Activated CD4-positive, alpha-beta T cell treated with anti-CD3 and anti-CD28 coated beads for 1 hour (primary cell): ENCODE measurements around the gene CCL17.
"Not testable (repeated sequence)": the region's sequence is repeated elsewhere in the genome, so short reads cannot be mapped to it uniquely, and the experiment has no call there.

Source experiments
- DNase-seq: peaks from one replicate; pipeline ENCODE4 v3.0.0-alpha.2; 2020

Gene CCL17

DNA sequence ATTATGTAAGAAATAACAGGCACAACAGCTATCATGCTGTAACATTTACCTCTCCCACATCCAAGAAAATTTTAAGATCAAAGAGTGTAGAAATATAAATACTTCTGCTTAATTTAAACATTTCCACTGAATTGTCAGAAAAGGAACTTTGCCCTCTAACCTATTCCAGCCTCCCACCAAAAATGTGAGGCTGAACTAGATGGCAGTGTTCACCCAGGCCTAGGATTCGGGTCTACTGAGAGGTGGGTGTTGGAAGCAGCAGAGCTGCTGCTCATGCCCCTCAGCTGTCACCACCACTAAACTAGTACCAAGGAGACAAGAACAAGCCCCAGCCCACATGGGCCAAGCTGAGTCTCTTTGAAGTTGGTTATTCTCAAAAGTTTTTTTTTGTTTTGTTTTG is 31.3 kb downstream of the CCL17 start:
- no peak for DNase-seq

DNA sequence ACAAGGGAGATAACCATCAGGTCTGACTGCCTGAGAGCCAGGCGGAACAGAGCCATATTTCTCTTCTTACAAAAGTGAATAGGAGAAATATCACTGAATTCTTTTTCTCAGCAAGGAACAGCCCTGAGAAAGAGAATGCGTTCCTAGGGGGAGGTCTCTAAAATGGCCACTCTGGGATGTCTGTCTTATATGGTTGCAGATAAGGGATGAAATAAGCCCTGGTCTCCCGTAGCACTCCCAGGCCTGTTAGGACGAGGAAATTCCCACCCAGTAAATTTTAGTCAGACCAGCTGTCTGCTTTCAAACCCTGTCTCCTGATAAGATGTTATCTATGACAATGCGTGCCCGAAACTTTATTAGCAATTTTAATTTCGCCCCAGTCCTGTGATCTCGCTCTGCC is 35.4 kb downstream of the CCL17 start:
- DNase-seq: not testable (repeated sequence)

- not testable (repeated sequence) for DNase-seq
These were observed 36.0 kb downstream of the CCL17 start for GRCh38 chr16:57440551-57440950.

- DNase-seq: no peak
These were observed 40.1 kb downstream of the CCL17 start for GRCh38 chr16:57444711-57445110.

DNA sequence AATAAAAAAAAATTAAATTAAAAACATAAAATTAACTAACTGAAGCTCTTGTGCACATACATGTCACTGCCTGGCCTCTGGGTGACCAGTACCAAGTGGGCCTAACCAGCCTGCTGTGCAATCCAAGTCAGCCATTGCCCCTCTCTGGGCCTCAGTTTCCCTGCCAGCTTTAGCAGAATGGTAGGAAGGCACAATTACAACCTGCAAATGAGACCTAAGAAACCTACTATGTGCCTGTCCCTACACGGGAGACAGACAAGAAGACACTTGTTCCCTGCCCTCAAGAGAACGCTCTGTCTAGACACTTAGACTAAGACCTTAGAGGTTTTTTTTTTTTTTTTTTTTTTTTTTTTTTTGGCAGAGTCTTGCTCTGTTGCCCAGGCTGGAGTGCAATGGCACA is 40.9 kb downstream of the CCL17 start:
- DNase-seq: no peak

DNA sequence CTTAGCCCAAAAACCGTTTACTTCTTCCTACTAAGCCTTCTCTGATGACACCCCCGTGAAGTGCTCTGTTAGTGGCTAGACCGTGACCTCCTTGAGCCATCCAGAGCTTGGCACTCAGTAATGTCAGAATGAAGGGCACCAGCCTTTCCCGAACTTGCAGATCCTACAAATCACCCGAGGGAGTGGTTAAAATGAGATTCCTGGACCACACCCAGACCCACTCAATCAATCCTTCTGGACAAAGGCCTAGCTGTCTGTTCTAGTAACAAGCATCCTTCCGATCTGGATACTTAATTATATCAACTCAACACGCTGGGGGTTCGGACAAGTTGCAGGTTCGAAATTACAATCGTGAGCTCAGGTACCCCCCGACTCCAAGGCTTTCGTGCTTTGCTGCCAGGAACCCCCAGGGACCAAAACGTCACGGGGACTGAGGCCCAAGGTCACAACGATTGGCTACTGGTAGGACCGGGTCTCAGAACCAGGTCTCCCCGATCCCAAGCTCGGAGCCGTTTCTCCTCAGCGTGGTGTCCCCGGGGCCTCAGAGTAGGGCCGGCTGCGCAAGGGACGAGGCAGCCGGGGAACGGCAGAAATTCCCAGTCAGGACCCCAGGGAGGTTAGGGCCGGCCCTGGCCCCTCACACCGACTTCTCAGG is 42.1 kb downstream of the CCL17 start:
- DNase-seq: no peak

GRCh38 chr16:57447186-57447962 is 42.8 kb downstream of the CCL17 start, which contains the start of the genes CIAPIN1 and COQ9:
CIAPIN1 (minus strand) TSS chr16:57447385; CDS start chr16:57440928, 6,457 bp downstream.
COQ9 (plus strand) TSS chr16:57447479; CDS start chr16:57447506, 27 bp downstream.
- peak; percentile 91 for DNase-seq

DNA sequence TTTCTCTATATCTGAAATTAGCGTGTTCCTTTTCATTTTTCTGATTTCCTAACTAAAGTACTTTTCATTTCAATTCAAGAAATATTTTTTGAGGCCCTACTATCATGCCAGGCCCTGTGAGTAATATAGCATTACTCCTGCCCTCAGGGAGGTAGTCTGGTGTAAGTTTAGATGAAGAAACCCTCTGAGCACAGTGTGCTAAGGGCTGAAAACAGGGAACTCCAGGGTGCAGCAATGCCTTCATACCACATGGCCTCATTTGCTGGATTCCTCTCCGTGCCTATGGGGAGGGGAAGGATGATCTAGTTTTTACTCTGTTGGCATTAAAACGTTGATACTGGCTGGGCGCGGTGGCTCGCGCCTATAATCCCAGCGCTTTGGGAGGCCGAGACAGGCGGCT is 47.5 kb downstream of the CCL17 start:
- no peak for DNase-seq

- peak; percentile 89 for DNase-seq
These were observed 57.8 kb downstream of the CCL17 start, which contains the start of gene POLR2C for GRCh38 chr16:57462209-57462977. POLR2C (plus strand) TSS chr16:57462679; CDS start chr16:57462725, 46 bp downstream.

DNA sequence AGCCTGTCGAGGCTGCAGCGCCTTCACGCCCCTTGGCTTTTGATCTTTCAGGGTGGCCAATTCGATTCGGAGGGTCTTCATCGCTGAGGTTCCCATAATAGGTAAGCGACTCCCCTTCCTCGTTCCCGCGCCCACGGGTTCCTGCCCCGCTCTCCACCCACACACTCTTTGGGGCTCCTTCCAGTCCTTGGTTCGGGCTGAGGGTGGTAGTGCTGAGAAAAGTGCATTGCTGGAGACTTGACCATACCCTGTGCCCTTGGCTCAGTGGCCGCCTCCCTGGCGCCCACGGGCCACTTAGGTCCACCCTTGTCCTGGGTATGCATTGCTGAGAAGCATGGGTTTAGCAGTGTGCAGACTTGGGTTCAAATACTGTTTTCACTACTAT is 58.4 kb downstream of the CCL17 start:
- no peak for DNase-seq

DNA sequence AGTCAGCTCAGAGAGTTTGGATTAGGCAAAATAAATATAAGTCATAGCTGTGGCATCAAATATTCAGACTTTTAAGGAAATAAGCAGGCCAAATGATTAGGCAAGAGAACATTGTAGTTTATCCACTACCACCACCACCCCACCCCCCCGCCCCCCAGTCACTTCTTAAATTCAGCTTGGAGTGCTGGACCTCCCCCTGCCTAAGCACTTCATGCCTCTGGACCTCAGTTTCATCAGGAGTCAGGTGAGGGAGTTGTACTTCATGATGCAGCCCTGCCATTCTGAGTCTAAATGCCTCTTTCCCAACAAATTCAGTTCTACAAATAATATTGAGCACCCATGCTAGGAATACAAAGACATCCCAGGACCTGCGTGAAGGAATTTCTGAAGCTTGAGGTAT is 60.0 kb downstream of the CCL17 start:
- DNase-seq: no peak
